SJSA1 (cell line): ENCODE measurements around the gene ATXN3L. TPM values are rescaled to one million over a fixed set of nuclear protein-coding genes. Genes with fewer than 3 reads are reported as not detected.
A peak's percentile ranks its signal among the peaks of the same experiment; 100 is the strongest.

Experiments used
- DNase-seq, 2 experiments: peaks; one replicate each; pipeline ENCODE4 v3.0.0-alpha.2; 2015 to 2020; ENCODE audit warnings: low spot score in 2 of 2, low read depth in 1 of 2
- H3K27ac ChIP-seq: fragments of 250-450 bp; sonication (Bioruptor Pico); 2 replicates; pipeline ENCODE4 v1.5.1; 2020; ENCODE audit warnings: mild to moderate bottlenecking, moderate library complexity
- H3K27me3 ChIP-seq: fragments of 250-450 bp; sonication (Bioruptor Pico); replicated peaks from 2 replicates; pipeline ENCODE4 v1.5.1; 2020; ENCODE audit warnings: mild to moderate bottlenecking, moderate library complexity
- H3K36me3 ChIP-seq: fragments of 250-450 bp; sonication (Bioruptor Pico); 2 replicates; pipeline ENCODE4 v1.5.1; 2020; ENCODE audit warnings: mild to moderate bottlenecking
- H3K4me1 ChIP-seq: fragments of 250-450 bp; sonication (Bioruptor Pico); replicated peaks from 2 replicates; pipeline ENCODE4 v1.6.1; 2021; ENCODE audit warnings: mild to moderate bottlenecking
- H3K4me3 ChIP-seq: fragments of 250-450 bp; sonication (Bioruptor Pico); 2 replicates; pipeline ENCODE4 v1.5.1; 2020; ENCODE audit warnings: mild to moderate bottlenecking
- H3K9me3 ChIP-seq: fragments of 250-450 bp; sonication (Bioruptor Pico); replicated peaks from 2 replicates; pipeline ENCODE4 v1.5.1; 2020; ENCODE audit warnings: mild to moderate bottlenecking
- total RNA-seq: library from RNA; depleted of rRNA; stranded (reverse); fragments of >200 nt; shearing (Covaris generic); gene quantifications from 2 replicates; pipeline ENCODE4 v1.2.3, GENCODE V29; 2014

Gene ATXN3L
- total RNA-seq, 1 experiment from 2014 or later, result not detected

- no peaks in the 10 kb centered on the region for H3K36me3 ChIP-seq
- no peaks in the 10 kb centered on the region for H3K9me3 ChIP-seq
- no peaks in the 10 kb centered on the region for H3K27me3 ChIP-seq
- no peak overlapping the region for H3K4me3 ChIP-seq
- DNase-seq, result no peak
- H3K4me1 ChIP-seq, result peaks cover 23% of the 10 kb centered on the region
- no peak overlapping the region for H3K27ac ChIP-seq
Observed at GRCh38 chrX:13290891-13291614, 28.8 kb downstream of the ATXN3L start.

- no peak overlapping the region for H3K4me3 ChIP-seq
- no peaks in the 10 kb centered on the region for H3K27me3 ChIP-seq
- H3K4me1 ChIP-seq, result peaks cover 33% of the 10 kb centered on the region
- no peak for DNase-seq
- H3K36me3 ChIP-seq, result no peaks in the 10 kb centered on the region
- H3K27ac ChIP-seq, result peak overlapping the region; percentile 83
- no peaks in the 10 kb centered on the region for H3K9me3 ChIP-seq
Observed at GRCh38 chrX:13288671-13289070, 31.2 kb downstream of the ATXN3L start.

DNA sequence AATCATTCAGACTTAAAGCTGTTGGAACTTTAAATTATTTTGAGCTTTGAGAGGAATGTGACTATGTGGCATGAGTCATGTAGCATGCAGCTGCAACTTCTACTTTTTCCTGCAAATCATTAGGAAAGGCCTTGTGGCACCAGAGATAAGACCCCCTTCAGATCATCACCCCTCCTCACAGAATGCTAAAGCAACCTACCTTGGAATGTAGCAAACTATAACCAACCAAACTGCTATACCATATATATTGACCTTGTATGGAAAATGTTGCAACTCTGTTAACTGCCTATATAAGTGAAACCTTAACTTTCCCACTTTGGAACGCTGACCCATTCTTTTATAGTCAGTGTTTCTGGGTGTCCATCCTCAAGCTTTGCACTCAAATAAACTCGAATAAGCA is 32.0 kb downstream of the ATXN3L start:
- peak in 1 of 2 experiments; percentile 64 for DNase-seq
- Histone ChIP-seq H3K36me3 (no peaks in the 10 kb centered on the region), H3K27ac (peak overlapping the region; percentile 83), H3K4me3 (no peak overlapping the region), H3K4me1 (peaks cover 37% of the 10 kb centered on the region), H3K27me3 (no peaks in the 10 kb centered on the region), H3K9me3 (no peaks in the 10 kb centered on the region)

DNA sequence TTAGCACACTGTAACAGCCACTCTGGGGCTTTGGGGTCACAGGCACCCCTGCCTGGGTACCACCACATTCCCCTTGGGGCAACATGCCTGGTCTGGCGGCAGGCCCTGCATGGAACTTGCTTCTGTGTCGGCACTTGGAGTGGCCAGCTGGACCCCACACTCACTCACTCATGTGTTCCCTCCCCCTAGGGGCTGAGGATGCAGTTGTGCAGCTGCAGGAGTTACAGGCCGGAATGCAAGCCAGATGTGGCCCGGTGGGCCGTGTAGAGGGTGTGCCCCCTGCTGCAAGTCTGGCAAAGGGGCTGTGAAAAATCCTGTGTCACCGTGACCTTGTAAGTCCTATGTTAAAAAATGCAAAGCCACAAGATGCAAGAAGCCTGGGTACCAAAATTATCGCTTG is 34.2 kb downstream of the ATXN3L start:
- Histone ChIP-seq H3K4me3 (no peak overlapping the region), H3K36me3 (no peaks in the 10 kb centered on the region), H3K27ac (no peak overlapping the region), H3K4me1 (peaks cover 37% of the 10 kb centered on the region), H3K9me3 (no peaks in the 10 kb centered on the region), H3K27me3 (no peaks in the 10 kb centered on the region)
- no peak for DNase-seq

- H3K27me3 ChIP-seq, result no peaks in the 10 kb centered on the region
- H3K4me3 ChIP-seq, result no peak overlapping the region
- no peaks in the 10 kb centered on the region for H3K9me3 ChIP-seq
- no peaks in the 10 kb centered on the region for H3K36me3 ChIP-seq
- H3K27ac ChIP-seq, result no peak overlapping the region
- H3K4me1 ChIP-seq, result peaks cover 38% of the 10 kb centered on the region
- no peak for DNase-seq
Observed at GRCh38 chrX:13285229-13285628, 34.6 kb downstream of the ATXN3L start.

- Histone ChIP-seq H3K4me3 (no peak overlapping the region), H3K36me3 (no peaks in the 10 kb centered on the region), H3K4me1 (peaks cover 44% of the 10 kb centered on the region), H3K9me3 (no peaks in the 10 kb centered on the region), H3K27me3 (no peaks in the 10 kb centered on the region), H3K27ac (peak overlapping the region; percentile 73)
- no peak for DNase-seq
Observed at GRCh38 chrX:13284570-13284969, 35.3 kb downstream of the ATXN3L start.

- peaks cover 50% of the 10 kb centered on the region for H3K4me1 ChIP-seq
- H3K27me3 ChIP-seq, result no peaks in the 10 kb centered on the region
- peak overlapping the region; percentile 73 for H3K27ac ChIP-seq
- peak in 1 of 2 experiments; percentile 40 for DNase-seq
- H3K36me3 ChIP-seq, result no peaks in the 10 kb centered on the region
- H3K9me3 ChIP-seq, result no peaks in the 10 kb centered on the region
- H3K4me3 ChIP-seq, result no peak overlapping the region
Observed at GRCh38 chrX:13283950-13284546, 35.8 kb downstream of the ATXN3L start.

DNA sequence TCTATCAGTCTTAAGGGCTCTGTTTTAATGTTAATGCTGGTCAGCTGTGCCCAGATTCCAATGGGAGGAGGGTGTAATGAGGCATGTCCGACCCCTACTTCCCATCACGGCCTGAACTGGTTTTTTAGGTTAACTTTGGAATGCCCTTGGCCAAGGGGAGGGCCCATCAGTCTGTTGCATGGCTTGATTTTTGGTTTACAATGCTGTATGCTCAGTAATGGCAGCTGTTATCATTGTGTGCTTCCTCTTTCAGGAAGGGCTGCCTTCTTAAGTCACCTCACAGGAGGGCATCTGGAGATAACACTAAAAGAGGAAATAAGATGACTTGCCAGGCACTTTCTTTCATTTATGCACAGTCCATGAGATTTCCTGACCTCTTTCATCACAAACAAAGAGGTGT is 36.3 kb downstream of the ATXN3L start:
- Histone ChIP-seq H3K4me3 (no peak overlapping the region), H3K36me3 (no peaks in the 10 kb centered on the region), H3K27me3 (no peaks in the 10 kb centered on the region), H3K4me1 (peaks cover 52% of the 10 kb centered on the region), H3K27ac (peak overlapping the region; percentile 73), H3K9me3 (no peaks in the 10 kb centered on the region)
- DNase-seq, result no peak

- Histone ChIP-seq H3K4me3 (no peak overlapping the region), H3K4me1 (peaks cover 31% of the 10 kb centered on the region), H3K9me3 (no peaks in the 10 kb centered on the region), H3K36me3 (no peaks in the 10 kb centered on the region), H3K27me3 (no peaks in the 10 kb centered on the region), H3K27ac (no peak overlapping the region)
- no peak for DNase-seq
Observed at GRCh38 chrX:13281289-13281688, 38.6 kb downstream of the ATXN3L start.

GRCh38 chrX:13279279-13280018 is 40.4 kb downstream of the ATXN3L start:
- Histone ChIP-seq H3K27ac (peak overlapping the region; percentile 62), H3K36me3 (no peaks in the 10 kb centered on the region), H3K4me3 (no peak overlapping the region), H3K9me3 (no peaks in the 10 kb centered on the region), H3K4me1 (peaks cover 29% of the 10 kb centered on the region), H3K27me3 (no peaks in the 10 kb centered on the region)
- DNase-seq, result peak; percentile 57 to 60

DNA sequence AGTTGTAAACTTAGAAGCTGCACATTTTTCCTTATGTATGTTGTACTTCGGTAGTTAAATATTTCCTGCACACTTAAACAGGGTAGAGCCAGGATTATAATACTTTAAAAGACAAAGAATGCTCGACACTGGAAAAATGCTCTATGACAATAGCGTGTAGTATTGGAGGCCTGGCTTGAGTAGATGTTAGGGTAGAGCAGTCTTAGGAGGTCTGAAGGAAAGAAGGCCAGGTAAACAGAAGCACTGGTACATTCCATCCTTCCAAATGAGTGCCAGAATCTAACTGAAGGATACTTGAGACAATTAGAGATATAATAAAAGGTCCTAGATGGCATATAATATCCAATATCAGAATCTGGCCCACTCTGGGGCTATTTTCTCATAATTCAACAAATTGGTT is 42.3 kb downstream of the ATXN3L start:
- H3K36me3 ChIP-seq, result no peaks in the 10 kb centered on the region
- DNase-seq, result no peak
- H3K4me1 ChIP-seq, result peaks cover 17% of the 10 kb centered on the region
- no peak overlapping the region for H3K27ac ChIP-seq
- H3K4me3 ChIP-seq, result no peak overlapping the region
- no peaks in the 10 kb centered on the region for H3K9me3 ChIP-seq
- H3K27me3 ChIP-seq, result no peaks in the 10 kb centered on the region

GRCh38 chrX:13276991-13277390 is 42.9 kb downstream of the ATXN3L start:
- H3K4me1 ChIP-seq, result peaks cover 17% of the 10 kb centered on the region
- H3K36me3 ChIP-seq, result no peaks in the 10 kb centered on the region
- H3K27me3 ChIP-seq, result no peaks in the 10 kb centered on the region
- no peak for DNase-seq
- no peak overlapping the region for H3K4me3 ChIP-seq
- H3K9me3 ChIP-seq, result no peaks in the 10 kb centered on the region
- no peak overlapping the region for H3K27ac ChIP-seq

DNA sequence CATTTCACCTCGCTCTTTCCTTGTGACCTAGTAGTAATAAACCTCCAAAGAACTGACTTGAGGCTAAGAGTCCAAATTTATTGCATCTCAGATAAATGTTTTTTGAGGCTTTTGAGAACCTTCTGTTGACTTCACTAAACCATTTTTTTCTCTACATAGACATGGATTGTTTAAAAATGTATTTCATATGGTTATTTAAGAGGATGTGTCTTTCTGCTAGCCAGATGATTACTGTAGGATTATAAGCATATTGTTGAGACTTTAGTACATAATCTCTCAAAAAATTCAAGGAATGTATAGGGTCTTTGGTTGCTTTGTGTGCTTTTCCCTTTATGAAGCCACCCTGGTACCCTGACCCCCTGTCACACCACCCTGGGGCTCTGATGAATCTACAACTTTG is 44.8 kb downstream of the ATXN3L start:
- no peaks in the 10 kb centered on the region for H3K27me3 ChIP-seq
- H3K4me1 ChIP-seq, result peaks cover 15% of the 10 kb centered on the region
- no peak for DNase-seq
- H3K4me3 ChIP-seq, result no peak overlapping the region
- no peaks in the 10 kb centered on the region for H3K36me3 ChIP-seq
- no peak overlapping the region for H3K27ac ChIP-seq
- no peaks in the 10 kb centered on the region for H3K9me3 ChIP-seq

DNA sequence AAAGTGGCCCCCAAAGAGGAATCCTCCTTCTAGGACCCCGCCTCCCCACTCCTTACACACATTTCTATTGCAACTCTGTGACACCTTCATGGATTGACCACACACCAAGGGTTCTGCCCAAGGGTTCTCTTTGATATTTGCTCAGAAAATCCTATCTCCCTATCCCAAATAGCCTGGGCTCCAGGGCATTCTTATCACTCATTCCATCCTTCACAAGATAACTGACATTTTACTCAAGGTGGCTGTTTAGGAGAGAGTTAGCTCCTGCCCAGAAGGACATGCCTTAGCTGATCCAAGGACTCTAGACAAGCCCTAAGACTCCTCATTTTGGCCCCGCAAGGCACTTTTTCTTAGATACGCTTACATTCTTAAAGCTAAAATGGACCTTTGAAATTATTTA is 47.4 kb downstream of the ATXN3L start:
- Histone ChIP-seq H3K4me3 (no peak overlapping the region), H3K4me1 (no peaks in the 10 kb centered on the region), H3K9me3 (no peaks in the 10 kb centered on the region), H3K36me3 (no peaks in the 10 kb centered on the region), H3K27me3 (no peaks in the 10 kb centered on the region), H3K27ac (no peak overlapping the region)
- no peak for DNase-seq
